Stomach (tissue), 9 donors: Measurements from ENCODE around the gene RAB20. TPM values are rescaled to one million over a fixed set of nuclear protein-coding genes. Genes with fewer than 3 reads are reported as not detected.
A peak's percentile ranks its signal among the peaks of the same experiment; 100 is the strongest.

ENCODE experiments used
- DNase-seq, 2 donors: peaks; one replicate each; pipeline versions ENCODE4 v3.0.0 to v3.0.0-alpha.2; 2013 to 2019
- H3K27ac ChIP-seq, 5 donors: fragments of 200-600 bp in 4 of 5; sonication (generic) in 4 of 5; one replicate each; pipeline ENCODE4 v1.5.1; 2013 to 2019; ENCODE audit warnings: mild to moderate bottlenecking in 1 of 5, moderate library complexity in 1 of 5
- H3K27me3 ChIP-seq, 3 donors: fragments of 200-600 bp; sonication (generic); one replicate each; pipeline ENCODE4 v1.5.1; 2017 to 2019; ENCODE audit warnings: mixed run types in 1 of 3
- H3K36me3 ChIP-seq, 4 donors: fragments of 200-600 bp; sonication (generic); 1 replicate in 3 of 4; 2 replicates in 1 of 4; pipeline ENCODE4 v1.5.1; 2016 to 2019
- H3K4me1 ChIP-seq, 4 donors: fragments of 200-600 bp; sonication (generic); one replicate each; pipeline ENCODE4 v1.5.1; 2016 to 2019
- H3K4me3 ChIP-seq, 4 donors: fragments of 200-600 bp; sonication (generic) in 3 of 4; one replicate each; pipeline ENCODE4 v1.5.1; 2016 to 2019; ENCODE audit warnings: mild to moderate bottlenecking in 1 of 4
- H3K9me3 ChIP-seq, 4 donors: fragments of 200-600 bp; sonication (generic); one replicate each; pipeline ENCODE4 v1.5.1; 2016 to 2019
- CTCF ChIP-seq, 7 experiments: fragments of 450-650 bp in 4 of 7; fragments of 200-600 bp in 3 of 7; sonication (generic) in 3 of 7; IDR thresholded peaks; one replicate each; pipeline ENCODE4 v1.5.1; 2016 to 2019; ENCODE audit warnings: antibody characterized with exemption in 7 of 7, control low read depth in 2 of 7, mild to moderate bottlenecking in 1 of 7
- EP300 ChIP-seq: sonication (generic); formaldehyde crosslinking; IDR thresholded peaks from one replicate; pipeline ENCODE4 v1.6.1; 2017; ENCODE audit warnings: antibody characterized with exemption
- POLR2A ChIP-seq, 4 donors: fragments of 450-650 bp; IDR thresholded peaks; one replicate each; pipeline ENCODE4 v1.6.1; 2016; ENCODE audit warnings: antibody characterized with exemption in 4 of 4, control low read depth in 2 of 4, mild to moderate bottlenecking in 1 of 4, moderate library complexity in 1 of 4
- POLR2AphosphoS5 ChIP-seq, 3 donors: sonication (generic); formaldehyde crosslinking; IDR thresholded peaks; one replicate each; pipeline ENCODE4 v1.6.1; 2016; ENCODE audit warnings: antibody characterized with exemption in 3 of 3
- WGBS, 5 donors: extraction: QIAGEN DNeasy Blood & Tissue Kit in 3 of 5; methylation state at CpG; one replicate each; pipeline versions ENCODE4 v1.1.5 to v1.1.7; 2013 to 2018; 5-methylcytosine and 5-hydroxymethylcytosine counted together
- intact Hi-C: fragments of 100-400 bp; cut with DNase I; formaldehyde crosslinking; loops from one replicate; pipeline ENCODE4 v1.15.1; 2023; ENCODE audit warnings: low total_unique reads
- polyA plus RNA-seq, 3 donors: library from polyadenylated mRNA; stranded (reverse); fragments of 200-250 nt; gene quantifications; one replicate each; pipeline ENCODE4 v1.2.3, GENCODE V29; 2013
- total RNA-seq, 5 donors: library from RNA; depleted of rRNA; stranded (reverse); fragments of >200 nt; gene quantifications; one replicate each; pipeline versions ENCODE4 v1.1.0 to v1.2.3, GENCODE V29; 2014 to 2016
- donor health status: healthy with polysubstance abuse.
- donor health status: Bipolar disorder and iron deficiency.
- donor health status: healthy.

The RAB20 gene
- total and polyA plus RNA-seq, 8 donors = 11.7 to 44.6 (median 29.5) TPM

- Histone ChIP-seq H3K4me3 (peak overlapping the region in 1 of 4 donors; percentile 19), H3K36me3 (peaks cover 13 to 23% (median 18%) of the 10 kb centered on the region in 4 donors), H3K27ac (peak overlapping the region; percentile 40 to 87 (median 82)), H3K9me3 (no peaks in the 10 kb centered on the region), H3K4me1 (peaks cover 69 to 99% (median 84%) of the 10 kb centered on the region in 4 donors), H3K27me3 (no peaks in the 10 kb centered on the region)
- WGBS, 5 donors = 25 to 36% (median 27%) methylated on average over 11 to 21 of the region's 21 CpGs
- no peak for TF ChIP-seq EP300
- peak; percentile 7 to 28 (median 14) for TF ChIP-seq POLR2AphosphoS5 (IDR thresholded peaks at IDR 0.05)
- TF ChIP-seq POLR2A (IDR thresholded peaks at IDR 0.05) = no peak
- DNase-seq = peak; percentile 62 to 69
- intact Hi-C loops = no loop called here
Observed at GRCh38 chr13:110524541-110525257, 36.8 kb downstream of the RAB20 start.

GRCh38 chr13:110523838-110524540, 37.5 kb downstream of the RAB20 start:
- H3K4me1 ChIP-seq = peaks cover 62 to 99% (median 86%) of the 10 kb centered on the region in 4 donors
- WGBS, 5 donors = 74 to 86% (median 78%) methylated on average over 17 of the region's 17 CpGs
- no peaks in the 10 kb centered on the region for H3K9me3 ChIP-seq
- H3K27ac ChIP-seq = peak overlapping the region; percentile 40 to 87 (median 82)
- no peak overlapping the region for H3K4me3 ChIP-seq
- no peak for TF ChIP-seq POLR2AphosphoS5 (IDR thresholded peaks at IDR 0.05)
- TF ChIP-seq CTCF (IDR thresholded peaks at IDR 0.05) = no peak
- no peak for TF ChIP-seq POLR2A (IDR thresholded peaks at IDR 0.05)
- H3K27me3 ChIP-seq = no peaks in the 10 kb centered on the region
- peaks cover 18 to 30% (median 25%) of the 10 kb centered on the region in 4 donors for H3K36me3 ChIP-seq
- intact Hi-C loops = no loop called here
- no peak for DNase-seq

GRCh38 chr13:110523180-110523579, 38.3 kb downstream of the RAB20 start:
- Histone ChIP-seq H3K27ac (peak overlapping the region in 3 of 5 donors; percentile 83 to 87 (median 84)), H3K27me3 (no peaks in the 10 kb centered on the region), H3K4me3 (no peak overlapping the region), H3K4me1 (peaks cover 62 to 97% (median 87%) of the 10 kb centered on the region in 4 donors), H3K9me3 (no peaks in the 10 kb centered on the region), H3K36me3 (peaks cover 20 to 32% (median 27%) of the 10 kb centered on the region in 4 donors)
- TF ChIP-seq POLR2A (IDR thresholded peaks at IDR 0.05) (no peak), POLR2AphosphoS5 (IDR thresholded peaks at IDR 0.05) (no peak), EP300 (no peak), CTCF (IDR thresholded peaks at IDR 0.05) (no peak)
- DNase-seq = no peak
- 71 to 83% (median 79%) methylated on average over 8 to 9 of the region's 9 CpGs for WGBS, 5 donors
- intact Hi-C loops = no loop called here

- no peaks in the 10 kb centered on the region for H3K9me3 ChIP-seq
- WGBS, 5 donors = 86 to 92% (median 91%) methylated on average over 5 of the region's 5 CpGs
- peak overlapping the region in 3 of 5 donors; percentile 83 to 87 (median 84) for H3K27ac ChIP-seq
- no peak for TF ChIP-seq POLR2A (IDR thresholded peaks at IDR 0.05)
- TF ChIP-seq EP300 = no peak
- no peak for TF ChIP-seq CTCF (IDR thresholded peaks at IDR 0.05)
- no peak for TF ChIP-seq POLR2AphosphoS5 (IDR thresholded peaks at IDR 0.05)
- H3K4me1 ChIP-seq = peaks cover 59 to 97% (median 86%) of the 10 kb centered on the region in 4 donors
- H3K4me3 ChIP-seq = no peak overlapping the region
- intact Hi-C loops = no loop called here
- peaks cover 20 to 32% (median 27%) of the 10 kb centered on the region in 4 donors for H3K36me3 ChIP-seq
- no peaks in the 10 kb centered on the region for H3K27me3 ChIP-seq
- DNase-seq = no peak
Observed at GRCh38 chr13:110522721-110523120, 38.8 kb downstream of the RAB20 start.
